ENCODE results near the gene GPR39.

- TF ChIP-seq CTCF (conservative IDR thresholded peaks at IDR 0.05) = no peak
- no peak for TF ChIP-seq EZH2 (IDR thresholded peaks at IDR 0.05; ENCODE audit: low read depth)
Observed at GRCh38 chr2:132659331-132659730, 242.7 kb downstream of the GPR39 start.
